HepG2 (cell line): ENCODE measurements around the gene GPS2. TPM values are rescaled to one million over a fixed set of nuclear protein-coding genes. Genes with fewer than 3 reads are reported as not detected.

Experiments
- ARID2 ChIP-seq: sonication (generic); formaldehyde crosslinking; IDR thresholded peaks from 2 replicates; pipeline ENCODE4 v1.8.1; 2022; ENCODE audit warnings: mild to moderate bottlenecking, missing genetic modification reagents, borderline replicate concordance
- FOXJ3 ChIP-seq: sonication (generic); formaldehyde crosslinking; IDR thresholded peaks from 2 replicates; pipeline ENCODE4 v1.4.0; 2020; ENCODE audit warnings: missing genetic modification reagents, mild to moderate bottlenecking, borderline replicate concordance
- KDM5A ChIP-seq: fragments of 200-600 bp; sonication (generic); IDR thresholded peaks from 2 replicates; pipeline ENCODE4 v1.7.0; 2018; ENCODE audit warnings: antibody characterized with exemption, mild to moderate bottlenecking, low read length, borderline replicate concordance
- MXI1 ChIP-seq: IDR thresholded peaks from 3 replicates; pipeline ENCODE4 v1.6.1; 2012; ENCODE audit warnings: low read depth, low read length, inconsistent platforms, borderline replicate concordance
- PRMT3 ChIP-seq: sonication (generic); formaldehyde crosslinking; IDR thresholded peaks from 2 replicates; pipeline ENCODE4 v1.8.1; 2022; ENCODE audit warnings: low read depth, mild to moderate bottlenecking, moderate library complexity, missing genetic modification reagents, borderline replicate concordance
- SMYD3 ChIP-seq: sonication (generic); formaldehyde crosslinking; IDR thresholded peaks from 2 replicates; pipeline ENCODE4 v1.8.1; 2023; ENCODE audit warnings: mild to moderate bottlenecking, missing genetic modification reagents
- SYNCRIP ChIP-seq: fragments of 200-400 bp; formaldehyde crosslinking; IDR thresholded peaks from 2 replicates; pipeline ENCODE4 v1.6.1; 2018; ENCODE audit warnings: mild to moderate bottlenecking, low read depth, low read length; ENCODE audit not compliant: insufficient read depth
- ZC3H4 ChIP-seq: sonication (generic); formaldehyde crosslinking; IDR thresholded peaks from 2 replicates; pipeline ENCODE4 v1.4.0; 2020; ENCODE audit warnings: missing genetic modification reagents, borderline replicate concordance
- ZFX ChIP-seq: sonication (generic); formaldehyde crosslinking; IDR thresholded peaks from 2 replicates; pipeline ENCODE4 v1.4.0; 2020; ENCODE audit warnings: mild to moderate bottlenecking, low read depth, missing genetic modification reagents, moderate library complexity
- ZNF225 ChIP-seq: sonication (generic); formaldehyde crosslinking; IDR thresholded peaks from 2 replicates; pipeline ENCODE4 v1.4.0; 2020; ENCODE audit warnings: mild to moderate bottlenecking, missing genetic modification reagents
- ZNF253 ChIP-seq: sonication (generic); formaldehyde crosslinking; IDR thresholded peaks from 2 replicates; pipeline ENCODE4 v1.8.0; 2022; ENCODE audit warnings: mild to moderate bottlenecking, missing genetic modification reagents, borderline replicate concordance
- ZNF562 ChIP-seq: sonication (generic); formaldehyde crosslinking; IDR thresholded peaks from 2 replicates; pipeline ENCODE4 v1.8.0; 2022; ENCODE audit warnings: missing genetic modification reagents, borderline replicate concordance
- ZNF564 ChIP-seq: sonication (generic); formaldehyde crosslinking; IDR thresholded peaks from 2 replicates; pipeline ENCODE4 v1.8.1; 2023; ENCODE audit warnings: mild to moderate bottlenecking, missing genetic modification reagents
- ZNF781 ChIP-seq: sonication (generic); formaldehyde crosslinking; IDR thresholded peaks from 2 replicates; pipeline ENCODE4 v1.5.1; 2020; ENCODE audit warnings: borderline replicate concordance, mild to moderate bottlenecking, missing genetic modification reagents; ENCODE audit errors: not compliant biosample characterization
- ZSCAN20 ChIP-seq: sonication (generic); formaldehyde crosslinking; IDR thresholded peaks from 2 replicates; pipeline ENCODE4 v1.4.0; 2020; ENCODE audit warnings: missing genetic modification reagents, mild to moderate bottlenecking, borderline replicate concordance
- polyA plus RNA-seq, 8 experiments: library from polyadenylated mRNA; depleted of rRNA in 3 of 8; stranded (reverse) in 7 of 8; unstranded in 1 of 8; fragments of >200 nt; fragmentation: Illumina TruSeq in 4 of 8; extraction: Trizol in 4 of 8; gene quantifications; 2 replicates each; pipeline versions ENCODE4 v1.2.1 to v1.2.3, GENCODE V29; 2011 to 2016; ENCODE audit warnings: low read depth in 4 of 8, missing spikeins in 1 of 8, mixed read lengths in 1 of 8; ENCODE audit not compliant: insufficient read depth in 1 of 8
- total RNA-seq, 5 experiments: library from RNA; depleted of rRNA; stranded (reverse); fragments of >200 nt; fragmentation: Illumina TruSeq; extraction: Trizol; gene quantifications; 2 replicates each; pipeline ENCODE4 v1.2.3, GENCODE V29; 2016; ENCODE audit warnings: low read depth in 1 of 5
- TF ChIP-seq, protein P1 (sequence below): sonication (generic); formaldehyde crosslinking; IDR thresholded peaks from 2 replicates; pipeline ENCODE4 v1.5.1; 2020; ENCODE audit warnings: mild to moderate bottlenecking, missing genetic modification reagents, borderline replicate concordance
- TF ChIP-seq, protein P2 (sequence below): sonication (generic); IDR thresholded peaks from 2 replicates; pipeline ENCODE4 v1.6.1; 2016; ENCODE audit warnings: low read depth, borderline replicate concordance
- TF ChIP-seq, protein P3 (sequence below): conservative IDR thresholded peaks from 2 replicates; pipeline ENCODE4 v1.6.1; 2018; ENCODE audit warnings: missing genetic modification reagents
- TF ChIP-seq, protein P4 (sequence below): sonication (generic); formaldehyde crosslinking; IDR thresholded peaks from 2 replicates; pipeline ENCODE4 v1.9.0; 2021; ENCODE audit warnings: missing genetic modification reagents, mild to moderate bottlenecking, borderline replicate concordance
- TF ChIP-seq, protein P5 (sequence below): sonication (generic); formaldehyde crosslinking; IDR thresholded peaks from 2 replicates; pipeline ENCODE4 v1.4.0; 2020; ENCODE audit warnings: missing genetic modification reagents, borderline replicate concordance

Gene GPS2
- total and polyA plus RNA-seq, 2 of the 13 experiments (the other 11 are each of a cell fraction or from before 2014, with no cell fraction given): 58.0 to 59.4 TPM

DNA sequence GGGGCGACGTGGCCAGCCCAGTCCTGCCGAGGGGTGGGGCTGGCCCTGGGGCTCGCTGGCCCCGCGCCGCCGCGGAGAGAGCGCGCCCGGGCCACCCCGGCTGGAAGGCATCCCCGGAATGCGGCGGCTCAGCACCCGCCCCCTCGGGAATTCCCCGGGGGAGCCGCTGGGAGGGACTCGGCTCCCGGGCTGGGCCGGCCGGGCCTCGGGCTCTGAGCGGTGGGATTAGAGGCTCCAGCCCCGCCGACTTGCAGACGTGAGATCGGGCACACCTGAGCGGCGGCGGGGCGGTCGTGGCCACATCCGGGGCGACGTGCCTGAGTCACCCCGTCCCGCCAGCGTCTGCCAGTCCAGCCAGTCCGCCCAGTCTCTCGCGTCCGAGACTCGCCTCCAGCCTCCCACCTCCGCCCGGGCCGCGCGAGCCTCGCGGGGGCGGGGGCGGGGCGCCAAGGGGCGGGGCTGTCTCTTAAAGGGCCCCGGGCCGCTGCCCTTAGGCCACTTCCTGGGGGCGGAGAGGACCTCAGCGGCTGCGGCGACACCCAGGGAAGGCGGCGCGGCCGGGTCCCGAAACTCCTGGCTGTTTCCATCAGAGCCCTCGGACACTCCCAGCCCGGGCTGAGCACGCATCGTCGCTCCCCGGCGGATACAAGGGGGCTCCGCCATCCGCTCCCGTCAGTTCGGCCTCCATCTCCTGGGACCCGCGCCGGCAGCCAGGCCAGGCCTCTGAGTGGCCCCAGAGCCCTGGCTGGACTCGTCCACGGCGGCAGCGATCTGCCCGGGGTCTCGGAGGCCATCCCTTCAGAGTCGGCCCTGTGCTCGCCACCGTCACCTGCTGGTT, 36.7 kb upstream of the GPS2 start, which contains the start of gene KCTD11 (continued):
- TF ChIP-seq, protein P1, sequence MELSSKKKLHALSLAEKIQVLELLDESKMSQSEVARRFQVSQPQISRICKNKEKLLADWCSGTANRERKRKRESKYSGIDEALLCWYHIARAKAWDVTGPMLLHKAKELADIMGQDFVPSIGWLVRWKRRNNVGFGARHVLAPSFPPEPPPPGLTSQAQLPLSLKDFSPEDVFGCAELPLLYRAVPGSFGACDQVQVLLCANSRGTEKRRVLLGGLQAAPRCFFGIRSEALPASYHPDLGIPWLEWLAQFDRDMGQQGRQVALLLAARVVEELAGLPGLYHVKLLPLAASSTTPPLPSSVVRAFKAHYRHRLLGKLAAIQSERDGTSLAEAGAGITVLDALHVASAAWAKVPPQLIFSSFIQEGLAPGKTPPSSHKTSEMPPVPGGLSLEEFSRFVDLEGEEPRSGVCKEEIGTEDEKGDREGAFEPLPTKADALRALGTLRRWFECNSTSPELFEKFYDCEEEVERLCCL: no peak
- TF ChIP-seq KDM5A (no peak), SYNCRIP (no peak), ZC3H4 (CRISPR knock-in tag) (no peak), ZNF564 (CRISPR knock-in tag) (peak; percentile 26; the same call in 1 of the 2 replicates), PRMT3 (CRISPR knock-in tag) (no peak), FOXJ3 (CRISPR knock-in tag) (no peak), ZNF225 (no peak), ZNF781 (CRISPR knock-in tag) (no peak), SMYD3 (CRISPR knock-in tag) (no peak), ZSCAN20 (CRISPR knock-in tag) (peak; percentile 31; the same call in 1 of the 2 replicates), ZNF562 (no peak), ZNF253 (CRISPR knock-in tag) (no peak), ZFX (CRISPR knock-in tag) (peak; percentile 81), MXI1 (no peak; the same call in 2 of the 3 replicates), ARID2 (no peak; the same call in 1 of the 2 replicates)
- TF ChIP-seq, protein P2, sequence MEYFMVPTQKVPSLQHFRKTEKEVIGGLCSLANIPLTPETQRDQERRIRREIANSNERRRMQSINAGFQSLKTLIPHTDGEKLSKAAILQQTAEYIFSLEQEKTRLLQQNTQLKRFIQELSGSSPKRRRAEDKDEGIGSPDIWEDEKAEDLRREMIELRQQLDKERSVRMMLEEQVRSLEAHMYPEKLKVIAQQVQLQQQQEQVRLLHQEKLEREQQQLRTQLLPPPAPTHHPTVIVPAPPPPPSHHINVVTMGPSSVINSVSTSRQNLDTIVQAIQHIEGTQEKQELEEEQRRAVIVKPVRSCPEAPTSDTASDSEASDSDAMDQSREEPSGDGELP: no peak; the same call in 1 of the 2 replicates
- TF ChIP-seq, protein P3, sequence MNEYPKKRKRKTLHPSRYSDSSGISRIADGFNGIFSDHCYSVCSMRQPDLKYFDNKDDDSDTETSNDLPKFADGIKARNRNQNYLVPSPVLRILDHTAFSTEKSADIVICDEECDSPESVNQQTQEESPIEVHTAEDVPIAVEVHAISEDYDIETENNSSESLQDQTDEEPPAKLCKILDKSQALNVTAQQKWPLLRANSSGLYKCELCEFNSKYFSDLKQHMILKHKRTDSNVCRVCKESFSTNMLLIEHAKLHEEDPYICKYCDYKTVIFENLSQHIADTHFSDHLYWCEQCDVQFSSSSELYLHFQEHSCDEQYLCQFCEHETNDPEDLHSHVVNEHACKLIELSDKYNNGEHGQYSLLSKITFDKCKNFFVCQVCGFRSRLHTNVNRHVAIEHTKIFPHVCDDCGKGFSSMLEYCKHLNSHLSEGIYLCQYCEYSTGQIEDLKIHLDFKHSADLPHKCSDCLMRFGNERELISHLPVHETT (CRISPR knock-in tag): peak; percentile 94
- TF ChIP-seq, protein P4, sequence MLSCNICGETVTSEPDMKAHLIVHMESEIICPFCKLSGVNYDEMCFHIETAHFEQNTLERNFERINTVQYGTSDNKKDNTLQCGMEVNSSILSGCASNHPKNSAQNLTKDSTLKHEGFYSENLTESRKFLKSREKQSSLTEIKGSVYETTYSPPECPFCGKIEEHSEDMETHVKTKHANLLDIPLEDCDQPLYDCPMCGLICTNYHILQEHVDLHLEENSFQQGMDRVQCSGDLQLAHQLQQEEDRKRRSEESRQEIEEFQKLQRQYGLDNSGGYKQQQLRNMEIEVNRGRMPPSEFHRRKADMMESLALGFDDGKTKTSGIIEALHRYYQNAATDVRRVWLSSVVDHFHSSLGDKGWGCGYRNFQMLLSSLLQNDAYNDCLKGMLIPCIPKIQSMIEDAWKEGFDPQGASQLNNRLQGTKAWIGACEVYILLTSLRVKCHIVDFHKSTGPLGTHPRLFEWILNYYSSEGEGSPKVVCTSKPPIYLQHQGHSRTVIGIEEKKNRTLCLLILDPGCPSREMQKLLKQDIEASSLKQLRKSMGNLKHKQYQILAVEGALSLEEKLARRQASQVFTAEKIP (CRISPR knock-in tag): no peak
- TF ChIP-seq, protein P5, sequence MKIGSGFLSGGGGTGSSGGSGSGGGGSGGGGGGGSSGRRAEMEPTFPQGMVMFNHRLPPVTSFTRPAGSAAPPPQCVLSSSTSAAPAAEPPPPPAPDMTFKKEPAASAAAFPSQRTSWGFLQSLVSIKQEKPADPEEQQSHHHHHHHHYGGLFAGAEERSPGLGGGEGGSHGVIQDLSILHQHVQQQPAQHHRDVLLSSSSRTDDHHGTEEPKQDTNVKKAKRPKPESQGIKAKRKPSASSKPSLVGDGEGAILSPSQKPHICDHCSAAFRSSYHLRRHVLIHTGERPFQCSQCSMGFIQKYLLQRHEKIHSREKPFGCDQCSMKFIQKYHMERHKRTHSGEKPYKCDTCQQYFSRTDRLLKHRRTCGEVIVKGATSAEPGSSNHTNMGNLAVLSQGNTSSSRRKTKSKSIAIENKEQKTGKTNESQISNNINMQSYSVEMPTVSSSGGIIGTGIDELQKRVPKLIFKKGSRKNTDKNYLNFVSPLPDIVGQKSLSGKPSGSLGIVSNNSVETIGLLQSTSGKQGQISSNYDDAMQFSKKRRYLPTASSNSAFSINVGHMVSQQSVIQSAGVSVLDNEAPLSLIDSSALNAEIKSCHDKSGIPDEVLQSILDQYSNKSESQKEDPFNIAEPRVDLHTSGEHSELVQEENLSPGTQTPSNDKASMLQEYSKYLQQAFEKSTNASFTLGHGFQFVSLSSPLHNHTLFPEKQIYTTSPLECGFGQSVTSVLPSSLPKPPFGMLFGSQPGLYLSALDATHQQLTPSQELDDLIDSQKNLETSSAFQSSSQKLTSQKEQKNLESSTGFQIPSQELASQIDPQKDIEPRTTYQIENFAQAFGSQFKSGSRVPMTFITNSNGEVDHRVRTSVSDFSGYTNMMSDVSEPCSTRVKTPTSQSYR (CRISPR knock-in tag): no peak
